NB4 (cell line): ENCODE results near the gene NMD3.

Experiments used
- CTCF ChIP-seq: IDR thresholded peaks from one replicate; pipeline ENCODE4 v1.5.1; 2012; ENCODE audit warnings: low read depth, low read length
- MAX ChIP-seq: IDR thresholded peaks from 2 replicates; pipeline ENCODE4 v1.6.1; 2011; ENCODE audit warnings: low read depth, low read length
- MYC ChIP-seq: IDR thresholded peaks from 2 replicates; pipeline ENCODE4 v1.6.1; 2011; ENCODE audit warnings: low read depth, low read length

- no peak for TF ChIP-seq CTCF
- TF ChIP-seq MAX: no peak
- no peak for TF ChIP-seq MYC
Observed at GRCh38 chr3:161208931-161209330, 12.2 kb upstream of the NMD3 start.
